ENCODE results near the gene KPNA4.
A peak's percentile ranks its signal among the peaks of the same experiment; 100 is the strongest.
"Not testable (repeated sequence)": the region's sequence is repeated elsewhere in the genome, so short reads cannot be mapped to it uniquely, and the experiment has no call there.

KPNA4 gene

GRCh38 chr3:160482796-160483195 is 82.6 kb downstream of the KPNA4 start:
- no peak for DNase-seq

DNA sequence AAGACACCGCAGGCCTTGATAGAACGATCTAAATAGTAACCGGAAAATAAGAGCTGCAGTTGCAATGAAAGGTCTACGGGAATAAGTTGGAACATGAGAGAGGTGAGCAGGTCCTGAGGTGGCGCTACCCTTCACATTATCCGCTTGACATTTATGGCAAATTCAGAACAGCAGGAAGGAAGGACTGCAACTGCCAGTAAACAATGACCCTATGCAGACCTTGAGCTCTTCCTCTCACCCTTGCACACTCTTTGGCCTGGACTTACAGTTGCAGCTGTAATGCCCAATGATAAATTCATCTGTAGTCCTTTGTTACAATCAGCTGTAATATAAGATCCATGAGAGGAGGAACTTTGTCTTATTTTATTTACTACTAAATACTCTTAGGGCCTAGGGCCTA is 83.5 kb downstream of the KPNA4 start:
- DNase-seq: no peak

GRCh38 chr3:160480931-160481330 is 84.4 kb downstream of the KPNA4 start:
- no peak for DNase-seq

DNA sequence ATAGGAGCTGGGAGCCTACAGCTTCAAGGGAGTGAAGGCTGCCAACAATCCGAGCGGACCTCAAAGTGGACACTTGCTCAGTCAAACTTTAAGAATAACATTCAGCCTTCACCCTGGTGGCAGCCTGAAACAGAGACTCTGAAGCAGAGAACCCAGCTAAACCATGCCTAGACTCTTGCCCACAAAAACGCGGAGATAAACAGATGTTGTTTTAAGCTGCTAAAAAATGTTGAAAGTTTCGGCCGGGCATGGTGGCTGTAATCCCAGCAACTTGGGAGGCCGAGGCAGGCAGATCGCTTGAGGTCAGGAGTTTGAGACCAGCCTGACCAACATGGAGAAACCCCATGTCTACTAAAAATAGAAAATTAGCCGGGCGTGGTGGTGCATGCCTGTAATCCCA is 86.0 kb downstream of the KPNA4 start:
- no peak for DNase-seq

GRCh38 chr3:160478338-160478737 is 87.0 kb downstream of the KPNA4 start:
- no peak for DNase-seq

DNA sequence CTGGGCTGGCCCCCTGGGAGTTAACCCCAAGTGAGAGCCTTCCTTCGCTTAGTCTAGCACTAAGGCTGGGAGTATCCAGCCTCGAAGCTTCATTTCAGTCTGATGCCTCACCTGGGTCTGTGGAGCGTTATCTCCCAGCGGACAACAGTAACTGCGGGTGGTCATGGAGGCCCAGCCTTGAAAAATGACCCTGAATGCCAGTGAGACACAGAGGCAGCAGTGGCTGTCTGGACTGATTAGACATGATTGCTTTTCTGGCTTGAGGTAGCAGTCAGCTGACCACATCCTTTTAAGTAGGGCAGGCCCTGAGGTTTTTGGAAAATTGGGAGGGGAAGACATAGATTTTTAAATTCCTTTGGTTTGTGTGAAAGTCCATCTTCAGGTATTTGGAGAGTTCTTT is 87.6 kb downstream of the KPNA4 start:
- no peak for DNase-seq

DNA sequence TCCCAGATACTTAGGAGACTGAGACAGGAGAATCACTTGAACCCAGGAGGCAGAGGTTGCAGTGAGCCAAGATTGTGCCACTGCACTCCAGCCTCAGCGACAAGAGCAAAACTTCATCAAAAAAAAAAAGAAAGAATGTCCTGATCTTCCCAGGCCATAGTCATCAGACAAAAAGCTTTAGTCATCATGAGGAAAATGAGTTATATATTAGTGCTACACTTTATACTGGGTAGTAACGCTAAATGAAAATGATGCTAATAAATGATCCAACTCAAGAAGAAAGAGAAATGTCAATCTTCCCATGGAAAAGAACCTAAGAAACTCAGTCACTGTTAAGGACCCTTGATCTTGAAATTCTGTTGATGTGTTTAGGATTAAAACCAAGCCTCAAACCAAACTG is 89.5 kb downstream of the KPNA4 start:
- no peak for DNase-seq

- no peak for DNase-seq
These were observed 90.2 kb downstream of the KPNA4 start for GRCh38 chr3:160475153-160475552.

GRCh38 chr3:160474416-160474838 is 90.9 kb downstream of the KPNA4 start:
- DNase-seq: no peak

- DNase-seq: no peak
These were observed 91.4 kb downstream of the KPNA4 start for GRCh38 chr3:160473978-160474377.

DNA sequence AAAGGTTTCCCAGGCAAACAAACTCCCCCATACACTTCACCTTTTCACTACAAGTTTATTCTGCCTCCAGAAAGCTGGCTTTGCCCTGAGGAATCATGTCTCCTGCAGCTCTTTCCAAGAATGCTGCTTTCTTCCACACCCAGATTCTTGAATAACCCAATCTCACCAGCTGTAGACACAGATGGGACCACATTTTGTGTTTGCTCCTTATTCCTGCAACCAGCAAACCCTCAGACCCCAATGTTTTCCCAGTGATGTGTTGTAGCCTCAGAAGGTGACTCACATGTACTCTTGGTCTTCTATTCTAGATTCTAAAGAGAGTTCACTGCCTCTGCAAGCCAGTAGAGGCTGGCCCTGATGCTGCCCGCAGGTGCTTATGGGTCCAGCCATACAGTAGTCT is 92.2 kb downstream of the KPNA4 start:
- no peak for DNase-seq

GRCh38 chr3:160472344-160472743 is 93.0 kb downstream of the KPNA4 start:
- DNase-seq: no peak

DNA sequence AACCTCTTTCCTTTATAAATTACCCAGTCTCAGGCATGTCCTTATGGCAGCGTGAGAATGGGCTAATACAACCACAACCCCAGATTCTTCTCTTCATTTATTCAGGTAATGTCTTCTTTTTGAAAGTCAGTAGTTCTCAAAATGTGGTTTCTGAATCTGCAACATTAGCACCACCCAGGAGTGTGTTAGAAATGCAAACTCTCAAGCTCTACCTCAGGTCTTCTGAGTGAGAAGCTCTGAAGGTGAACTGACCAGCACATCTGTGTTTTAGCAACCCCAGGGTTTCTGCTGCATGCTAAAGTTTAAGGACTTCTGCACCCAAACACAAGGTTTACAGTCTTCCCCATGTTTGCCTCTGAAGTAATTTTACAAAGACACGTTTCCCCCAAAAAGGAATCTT is 93.5 kb downstream of the KPNA4 start:
- no peak for DNase-seq

GRCh38 chr3:160470181-160470580 is 95.2 kb downstream of the KPNA4 start:
- no peak for DNase-seq

DNA sequence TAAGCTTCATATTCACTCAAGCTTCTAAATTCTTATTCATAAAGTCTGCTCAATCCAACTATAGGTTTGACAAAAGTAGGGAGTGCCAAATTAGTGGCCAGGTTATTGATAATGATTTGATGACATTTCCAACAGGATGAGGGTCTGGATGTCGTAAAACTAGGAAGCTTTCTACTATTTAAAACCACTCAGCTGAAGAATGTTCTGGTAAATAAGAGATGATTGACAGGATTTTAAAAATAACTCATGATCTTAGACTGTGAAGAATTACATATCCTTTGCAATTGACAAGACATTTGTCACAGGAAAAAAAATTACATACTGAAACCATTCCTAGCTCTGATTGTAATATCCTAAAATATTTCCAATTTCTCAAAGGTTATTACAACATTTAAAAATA is 100.4 kb downstream of the KPNA4 start:
- no peak for DNase-seq

DNA sequence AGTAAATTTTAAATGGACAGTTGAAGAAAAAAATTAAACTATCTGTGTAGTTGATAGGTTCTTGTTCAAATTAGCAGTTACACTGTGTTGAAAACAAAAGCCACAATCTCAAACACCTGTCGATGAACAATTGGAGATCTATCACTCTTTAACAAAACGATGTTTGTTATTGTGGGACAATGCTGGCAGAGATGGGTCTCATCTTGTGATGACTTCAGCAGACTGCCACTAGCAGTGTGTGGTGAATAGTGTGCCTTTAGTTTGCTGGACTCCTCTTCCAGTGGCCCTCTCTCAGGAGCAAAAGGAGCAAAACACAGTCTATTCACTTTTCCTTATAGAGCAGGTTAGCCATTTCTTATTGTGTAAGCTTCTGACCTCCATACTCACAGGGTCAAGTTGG is 101.0 kb downstream of the KPNA4 start:
- DNase-seq: no peak

GRCh38 chr3:160460033-160460432 is 105.3 kb downstream of the KPNA4 start:
- no peak for DNase-seq

- DNase-seq: no peak
These were observed 105.9 kb downstream of the KPNA4 start for GRCh38 chr3:160459450-160459970.

- DNase-seq: no peak
These were observed 107.2 kb downstream of the KPNA4 start for GRCh38 chr3:160458151-160458550.

DNA sequence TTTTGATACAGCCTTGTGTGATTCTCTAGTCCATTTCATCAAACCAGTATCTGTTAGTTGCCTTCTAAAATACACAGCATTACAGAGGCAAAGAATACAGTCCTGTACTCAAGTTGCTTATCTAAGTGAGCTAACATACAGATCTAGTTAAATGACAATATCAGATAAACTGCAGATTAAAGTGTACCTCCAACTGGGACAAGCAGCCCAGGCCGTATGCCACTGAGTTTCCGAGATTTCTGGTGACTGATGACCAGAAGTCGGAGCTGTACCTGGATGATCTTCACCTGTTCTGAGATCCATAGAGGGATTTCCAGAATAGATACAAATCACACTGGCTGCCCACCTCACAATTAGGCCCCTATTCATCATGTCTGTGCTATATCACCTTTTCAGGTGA is 109.5 kb downstream of the KPNA4 start:
- no peak for DNase-seq

GRCh38 chr3:160454995-160455394 is 110.4 kb downstream of the KPNA4 start:
- no peak for DNase-seq

- not testable (repeated sequence) for DNase-seq
These were observed 113.1 kb downstream of the KPNA4 start for GRCh38 chr3:160452251-160452650.

DNA sequence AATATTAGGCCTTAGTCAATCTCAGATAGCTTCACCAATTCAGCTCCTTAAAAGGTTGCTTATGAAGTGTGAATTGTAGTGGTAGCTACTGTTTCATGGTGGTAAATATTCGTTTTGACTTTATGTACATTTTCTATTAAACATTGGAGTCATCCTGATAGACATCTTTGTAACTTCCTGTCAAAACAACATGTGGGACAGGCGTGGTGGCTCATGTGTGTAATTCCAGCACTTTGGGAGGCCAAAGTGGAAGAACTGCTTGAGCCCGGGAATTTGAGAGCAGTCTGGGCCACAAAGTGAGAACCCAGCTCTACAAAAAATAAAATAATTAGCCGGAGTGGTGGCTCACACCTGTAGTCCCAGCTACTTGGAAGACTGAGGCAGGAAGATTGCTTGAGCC is 113.8 kb downstream of the KPNA4 start:
- DNase-seq: no peak

GRCh38 chr3:160450846-160451245 is 114.5 kb downstream of the KPNA4 start:
- DNase-seq: no peak

- DNase-seq: peak; percentile 97
These were observed 115.5 kb downstream of the KPNA4 start, which contains the start of gene TRIM59 for GRCh38 chr3:160449636-160450598. Gene TRIM59 (minus strand): TSS chr3:160449786. CDS start chr3:160439183, 10,603 bp downstream.
